ENCODE results near the gene GNAI1.

- no peak for TF ChIP-seq CTCF (conservative IDR thresholded peaks at IDR 0.05; ENCODE audit: low read length)
- TF ChIP-seq EZH2phosphoT487 (IDR thresholded peaks at IDR 0.05; ENCODE audit: borderline replicate concordance, low read depth, low read length) = no peak
Observed at GRCh38 chr7:80087771-80088170, 46.9 kb upstream of the GNAI1 start.

Data from OCI-LY7 (cell line).